ENCODE results near the gene ZNF827.

GRCh38 chr4:145779319-145779801, 159.3 kb downstream of the ZNF827 start:
- TF ChIP-seq CTCF (conservative IDR thresholded peaks at IDR 0.05; ENCODE audit: low read length): no peak
- TF ChIP-seq EZH2phosphoT487 (IDR thresholded peaks at IDR 0.05; ENCODE audit: borderline replicate concordance): no peak

All from Loucy (cell line).